DND-41 (cell line): ENCODE data around the gene RAB11FIP3.

Source experiments
- CTCF ChIP-seq: IDR thresholded peaks from 2 replicates; pipeline ENCODE4 v1.5.1; 2012; ENCODE audit warnings: borderline replicate concordance, low read length, moderate library complexity, mild to moderate bottlenecking; ENCODE audit not compliant: poor library complexity, severe bottlenecking; ENCODE audit errors: extremely low read depth
- EZH2 ChIP-seq: IDR thresholded peaks from 3 replicates; pipeline ENCODE4 v1.6.1; 2012; ENCODE audit warnings: borderline replicate concordance, low read depth, mild to moderate bottlenecking, moderate library complexity, low read length, inconsistent platforms; ENCODE audit not compliant: severe bottlenecking

- TF ChIP-seq CTCF (no peak), EZH2 (no peak)
Measured at GRCh38 chr16:389352-389751, 36.1 kb upstream of the RAB11FIP3 start.
